Measurements from ENCODE around the gene FBXW8.

FBXW8 gene

DNA sequence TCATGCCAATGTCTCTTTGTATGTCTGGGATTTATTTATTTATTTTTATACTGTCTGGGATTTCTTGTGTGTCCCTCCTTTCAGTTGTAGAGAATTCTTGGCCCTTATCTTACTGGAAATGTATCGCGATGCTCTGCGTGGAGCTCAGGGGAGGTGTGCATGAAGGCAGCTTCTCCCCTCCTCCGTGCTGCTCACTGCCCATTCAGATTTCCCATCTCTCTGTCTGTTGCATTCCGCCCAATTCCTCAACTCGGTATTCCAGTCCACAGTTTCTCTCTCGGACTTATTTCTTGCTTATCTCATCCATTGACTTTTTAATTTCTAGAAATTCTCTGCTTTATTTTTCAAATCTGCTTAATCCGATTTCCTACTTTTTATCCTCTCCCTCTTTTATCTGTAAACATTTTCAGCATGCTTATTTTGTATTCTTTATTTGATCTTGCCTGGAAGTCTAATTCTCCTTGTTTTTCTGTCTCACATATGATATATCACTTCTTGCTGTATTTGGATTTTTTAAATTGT, 93.2 kb downstream of the FBXW8 start:
- no peak for DNase-seq (ENCODE audit: low read depth)
- TF ChIP-seq, protein P1, sequence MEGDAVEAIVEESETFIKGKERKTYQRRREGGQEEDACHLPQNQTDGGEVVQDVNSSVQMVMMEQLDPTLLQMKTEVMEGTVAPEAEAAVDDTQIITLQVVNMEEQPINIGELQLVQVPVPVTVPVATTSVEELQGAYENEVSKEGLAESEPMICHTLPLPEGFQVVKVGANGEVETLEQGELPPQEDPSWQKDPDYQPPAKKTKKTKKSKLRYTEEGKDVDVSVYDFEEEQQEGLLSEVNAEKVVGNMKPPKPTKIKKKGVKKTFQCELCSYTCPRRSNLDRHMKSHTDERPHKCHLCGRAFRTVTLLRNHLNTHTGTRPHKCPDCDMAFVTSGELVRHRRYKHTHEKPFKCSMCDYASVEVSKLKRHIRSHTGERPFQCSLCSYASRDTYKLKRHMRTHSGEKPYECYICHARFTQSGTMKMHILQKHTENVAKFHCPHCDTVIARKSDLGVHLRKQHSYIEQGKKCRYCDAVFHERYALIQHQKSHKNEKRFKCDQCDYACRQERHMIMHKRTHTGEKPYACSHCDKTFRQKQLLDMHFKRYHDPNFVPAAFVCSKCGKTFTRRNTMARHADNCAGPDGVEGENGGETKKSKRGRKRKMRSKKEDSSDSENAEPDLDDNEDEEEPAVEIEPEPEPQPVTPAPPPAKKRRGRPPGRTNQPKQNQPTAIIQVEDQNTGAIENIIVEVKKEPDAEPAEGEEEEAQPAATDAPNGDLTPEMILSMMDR (IDR thresholded peaks at IDR 0.05; ENCODE audit: control insufficient read depth, extremely low read depth, insufficient read depth) = no peak
- no peak overlapping the region for H3K4me3 ChIP-seq (ENCODE audit: low read depth, low read length)

DNA sequence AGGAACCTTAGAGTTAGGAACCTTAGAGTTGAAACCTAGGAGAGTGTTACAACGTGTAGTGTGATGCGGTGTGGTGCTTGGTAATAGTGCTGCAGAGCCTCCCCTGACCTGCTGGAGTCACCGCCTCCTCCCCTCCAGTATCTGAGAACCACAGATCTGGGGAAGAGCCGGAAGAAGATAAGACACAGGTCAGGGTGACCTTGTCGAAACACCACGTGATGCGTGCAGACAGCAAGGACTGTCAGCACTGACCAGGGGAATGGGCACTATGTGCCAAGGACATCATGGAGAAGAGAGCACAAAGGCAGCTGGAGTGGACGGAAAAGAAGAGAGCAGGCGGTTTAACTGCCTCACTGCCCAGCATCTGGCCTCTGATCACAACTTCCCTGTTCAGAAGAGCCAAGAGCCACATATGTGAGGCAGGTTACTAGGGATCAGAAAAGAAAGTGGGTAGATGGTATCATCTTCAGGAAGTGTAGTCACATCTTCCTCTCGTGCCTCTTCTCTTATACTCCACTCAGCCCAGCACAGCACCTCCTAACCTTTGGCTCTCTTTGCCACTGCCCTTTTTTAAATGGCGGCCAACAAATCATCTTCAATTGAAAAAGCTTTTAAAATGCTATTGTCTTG, 94.8 kb downstream of the FBXW8 start:
- DNase-seq (ENCODE audit: low read depth) = no peak
- H3K4me3 ChIP-seq (ENCODE audit: low read depth, low read length) = no peak overlapping the region
- TF ChIP-seq, protein P1 (IDR thresholded peaks at IDR 0.05; ENCODE audit: control insufficient read depth, extremely low read depth, insufficient read depth) = no peak

DNA sequence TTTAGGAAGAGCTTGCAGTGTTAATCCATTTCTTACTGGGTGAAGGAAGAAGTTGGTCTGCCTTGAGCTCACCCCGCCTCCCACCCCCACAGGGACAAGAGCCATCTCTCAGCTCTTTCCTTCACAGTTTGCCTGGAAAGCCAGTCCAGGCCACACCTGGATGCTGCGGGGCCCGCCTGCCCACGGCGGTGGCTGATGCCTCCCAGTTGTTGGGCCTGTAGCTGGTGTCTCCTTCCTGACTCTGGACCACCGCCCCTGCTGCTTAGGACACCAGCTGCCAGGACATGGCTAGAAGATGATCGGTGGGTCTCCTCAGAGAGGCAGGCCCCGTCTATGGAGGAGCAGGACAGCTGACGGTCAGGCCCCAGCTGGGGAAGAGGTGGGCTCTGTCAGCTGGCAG, 95.6 kb downstream of the FBXW8 start:
- TF ChIP-seq, protein P1 (IDR thresholded peaks at IDR 0.05; ENCODE audit: control insufficient read depth, extremely low read depth, insufficient read depth) = no peak
- H3K4me3 ChIP-seq (ENCODE audit: low read depth, low read length) = no peak overlapping the region
- no peak for DNase-seq (ENCODE audit: low read depth)

DNA sequence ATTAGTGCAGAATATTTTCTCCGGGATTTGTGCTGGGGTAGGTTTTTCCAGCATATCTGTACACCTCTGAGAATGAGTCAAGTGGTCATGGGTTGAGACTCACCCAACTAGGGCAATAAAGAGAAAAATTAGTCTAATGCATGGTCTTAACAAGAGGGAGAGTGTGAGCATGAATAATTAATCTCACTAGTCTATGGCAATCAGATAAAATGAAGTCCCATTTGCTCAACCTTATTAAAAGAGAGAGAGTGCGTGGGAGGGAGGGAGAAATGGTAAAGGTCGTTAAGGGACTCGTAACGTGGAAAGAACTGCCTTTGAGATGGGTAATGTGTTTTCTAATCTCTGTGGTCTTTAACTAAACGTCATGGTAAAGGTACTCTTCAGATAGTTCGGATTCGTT, 96.8 kb downstream of the FBXW8 start:
- TF ChIP-seq, protein P1 (IDR thresholded peaks at IDR 0.05; ENCODE audit: control insufficient read depth, extremely low read depth, insufficient read depth) = no peak
- no peak for DNase-seq (ENCODE audit: low read depth)
- no peak overlapping the region for H3K4me3 ChIP-seq (ENCODE audit: low read depth, low read length)

DNA sequence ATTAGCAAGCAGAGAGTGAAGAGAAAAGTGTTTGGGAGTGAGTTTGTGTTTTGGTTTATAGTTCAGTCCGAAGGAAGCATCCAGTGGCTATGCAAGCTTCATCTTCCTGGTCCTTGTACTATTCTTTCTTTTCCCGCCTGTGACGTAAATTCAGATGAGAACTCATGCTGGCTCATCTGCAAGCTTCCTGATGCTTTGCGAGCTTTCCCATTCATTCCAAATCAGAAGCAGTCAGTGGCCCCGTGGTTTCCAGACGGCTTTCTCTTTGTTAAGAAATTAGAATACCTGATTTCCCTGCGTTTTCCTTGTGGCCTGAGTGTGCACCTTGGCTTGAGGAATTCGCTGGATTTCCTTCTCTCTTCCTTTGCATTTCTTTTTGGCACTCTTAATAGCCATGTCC, 99.0 kb downstream of the FBXW8 start:
- DNase-seq (ENCODE audit: low read depth) = no peak
- TF ChIP-seq, protein P1 (IDR thresholded peaks at IDR 0.05; ENCODE audit: control insufficient read depth, extremely low read depth, insufficient read depth) = no peak
- no peak overlapping the region for H3K4me3 ChIP-seq (ENCODE audit: low read depth, low read length)

DNA sequence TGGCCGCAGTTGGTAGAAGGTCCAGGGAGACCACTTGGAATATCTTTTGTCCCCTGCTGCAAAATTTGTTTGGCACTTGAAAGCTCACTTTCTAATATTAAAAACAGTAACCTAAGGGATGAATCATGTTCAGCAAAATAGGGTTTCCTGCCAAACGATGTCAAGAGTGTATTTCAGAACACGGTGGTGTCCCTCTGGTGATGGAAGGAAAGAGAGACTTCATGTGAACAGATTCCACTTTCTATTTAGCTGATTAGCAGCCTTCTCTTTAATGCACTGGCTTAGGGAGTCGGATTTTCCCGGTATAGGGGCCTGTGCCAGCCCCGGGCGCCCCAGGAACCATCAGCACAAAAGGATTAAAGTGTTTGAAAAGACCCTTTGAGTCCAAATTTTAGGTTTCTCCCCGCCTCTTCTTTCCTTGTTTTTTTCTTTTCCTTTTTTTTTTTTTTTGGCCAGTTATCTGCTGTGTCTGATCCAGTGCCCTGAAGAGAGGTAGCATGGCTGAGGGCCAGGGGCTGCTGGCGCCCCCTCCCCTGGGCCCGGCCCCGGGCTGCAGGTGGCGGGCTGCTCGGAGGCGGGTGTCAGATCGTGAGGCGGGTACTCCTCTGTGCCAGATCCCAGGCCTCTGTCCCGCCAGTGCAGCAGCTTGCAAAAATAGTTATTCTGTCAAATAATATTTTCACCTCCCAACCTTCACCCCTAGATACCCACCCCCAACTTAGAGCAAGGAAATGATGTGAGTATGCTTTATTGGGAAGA, 100.1 kb downstream of the FBXW8 start:
- TF ChIP-seq, protein P1 (IDR thresholded peaks at IDR 0.05; ENCODE audit: control insufficient read depth, extremely low read depth, insufficient read depth) = no peak
- no peak overlapping the region for H3K4me3 ChIP-seq (ENCODE audit: low read depth, low read length)
- no peak for DNase-seq (ENCODE audit: low read depth)
